Prostate gland (tissue), 2 donors: ENCODE measurements around the gene CACNG6.

ENCODE experiments used
- POLR2A ChIP-seq: fragments of 450-650 bp; IDR thresholded peaks from one replicate; pipeline ENCODE4 v1.6.1; 2016; ENCODE audit warnings: antibody characterized with exemption, mild to moderate bottlenecking
- POLR2AphosphoS5 ChIP-seq: sonication (generic); formaldehyde crosslinking; IDR thresholded peaks from one replicate; pipeline ENCODE4 v1.6.1; 2017; ENCODE audit warnings: antibody characterized with exemption
- TF ChIP-seq, protein P1 (sequence below), 4 experiments: fragments of 200-600 bp in 2 of 4; fragments of 450-650 bp in 2 of 4; sonication (generic) in 2 of 4; IDR thresholded peaks; 1 replicate in 3 of 4; 2 replicates in 1 of 4; pipeline ENCODE4 v1.5.1; 2016 to 2019; ENCODE audit warnings: antibody characterized with exemption in 4 of 4, mild to moderate bottlenecking in 2 of 4, moderate library complexity in 2 of 4

DNA sequence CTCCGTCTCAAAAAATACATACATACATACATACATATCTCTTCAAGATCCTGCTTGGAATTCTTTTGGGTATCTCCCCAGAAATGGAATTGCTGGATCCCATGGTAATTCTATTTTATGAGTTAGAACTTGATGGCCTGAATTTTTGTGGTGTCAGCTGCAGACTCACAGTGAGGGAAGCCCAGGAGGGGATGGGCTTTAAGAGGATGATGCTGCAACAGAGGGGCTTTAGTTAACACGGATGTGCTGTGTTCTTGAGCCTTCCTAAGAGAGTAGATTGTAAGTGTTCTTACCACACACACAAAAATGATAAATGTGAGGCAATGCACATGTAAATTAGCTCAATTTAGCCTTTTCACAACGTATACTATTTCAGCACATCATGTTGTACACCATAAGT lies 31.8 kb downstream of the CACNG6 start:
- TF ChIP-seq, protein P1, sequence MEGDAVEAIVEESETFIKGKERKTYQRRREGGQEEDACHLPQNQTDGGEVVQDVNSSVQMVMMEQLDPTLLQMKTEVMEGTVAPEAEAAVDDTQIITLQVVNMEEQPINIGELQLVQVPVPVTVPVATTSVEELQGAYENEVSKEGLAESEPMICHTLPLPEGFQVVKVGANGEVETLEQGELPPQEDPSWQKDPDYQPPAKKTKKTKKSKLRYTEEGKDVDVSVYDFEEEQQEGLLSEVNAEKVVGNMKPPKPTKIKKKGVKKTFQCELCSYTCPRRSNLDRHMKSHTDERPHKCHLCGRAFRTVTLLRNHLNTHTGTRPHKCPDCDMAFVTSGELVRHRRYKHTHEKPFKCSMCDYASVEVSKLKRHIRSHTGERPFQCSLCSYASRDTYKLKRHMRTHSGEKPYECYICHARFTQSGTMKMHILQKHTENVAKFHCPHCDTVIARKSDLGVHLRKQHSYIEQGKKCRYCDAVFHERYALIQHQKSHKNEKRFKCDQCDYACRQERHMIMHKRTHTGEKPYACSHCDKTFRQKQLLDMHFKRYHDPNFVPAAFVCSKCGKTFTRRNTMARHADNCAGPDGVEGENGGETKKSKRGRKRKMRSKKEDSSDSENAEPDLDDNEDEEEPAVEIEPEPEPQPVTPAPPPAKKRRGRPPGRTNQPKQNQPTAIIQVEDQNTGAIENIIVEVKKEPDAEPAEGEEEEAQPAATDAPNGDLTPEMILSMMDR (IDR thresholded peaks at IDR 0.05), result no peak
- TF ChIP-seq POLR2AphosphoS5 (no peak), POLR2A (no peak)
